Epithelial cell of esophagus (primary cell): ENCODE measurements around the gene ADCK2.

Experiments used
- DNase-seq: peaks from one replicate; pipeline ENCODE4 v3.0.0; 2010; ENCODE audit warnings: low read depth
- H3K4me3 ChIP-seq: 2 replicates; pipeline ENCODE4 v1.5.1; 2011; ENCODE audit warnings: mild to moderate bottlenecking, low read length, control low read depth
- TF ChIP-seq, protein P1 (sequence below): IDR thresholded peaks from 2 replicates; pipeline ENCODE4 v1.5.1; 2011; ENCODE audit warnings: low read depth, mild to moderate bottlenecking, low read length, control low read depth, inconsistent platforms; ENCODE audit not compliant: insufficient read depth; ENCODE audit errors: missing control alignments

ADCK2 gene

GRCh38 chr7:140631602-140632001, 41.1 kb upstream of the ADCK2 start:
- DNase-seq, result no peak
- H3K4me3 ChIP-seq, result no peak overlapping the region
- TF ChIP-seq, protein P1, sequence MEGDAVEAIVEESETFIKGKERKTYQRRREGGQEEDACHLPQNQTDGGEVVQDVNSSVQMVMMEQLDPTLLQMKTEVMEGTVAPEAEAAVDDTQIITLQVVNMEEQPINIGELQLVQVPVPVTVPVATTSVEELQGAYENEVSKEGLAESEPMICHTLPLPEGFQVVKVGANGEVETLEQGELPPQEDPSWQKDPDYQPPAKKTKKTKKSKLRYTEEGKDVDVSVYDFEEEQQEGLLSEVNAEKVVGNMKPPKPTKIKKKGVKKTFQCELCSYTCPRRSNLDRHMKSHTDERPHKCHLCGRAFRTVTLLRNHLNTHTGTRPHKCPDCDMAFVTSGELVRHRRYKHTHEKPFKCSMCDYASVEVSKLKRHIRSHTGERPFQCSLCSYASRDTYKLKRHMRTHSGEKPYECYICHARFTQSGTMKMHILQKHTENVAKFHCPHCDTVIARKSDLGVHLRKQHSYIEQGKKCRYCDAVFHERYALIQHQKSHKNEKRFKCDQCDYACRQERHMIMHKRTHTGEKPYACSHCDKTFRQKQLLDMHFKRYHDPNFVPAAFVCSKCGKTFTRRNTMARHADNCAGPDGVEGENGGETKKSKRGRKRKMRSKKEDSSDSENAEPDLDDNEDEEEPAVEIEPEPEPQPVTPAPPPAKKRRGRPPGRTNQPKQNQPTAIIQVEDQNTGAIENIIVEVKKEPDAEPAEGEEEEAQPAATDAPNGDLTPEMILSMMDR, result no peak

GRCh38 chr7:140635345-140635744, 37.4 kb upstream of the ADCK2 start:
- DNase-seq, result no peak
- TF ChIP-seq, protein P1, result no peak
- no peak overlapping the region for H3K4me3 ChIP-seq

- no peak overlapping the region for H3K4me3 ChIP-seq
- no peak for DNase-seq
- TF ChIP-seq, protein P1, result no peak
Measured at GRCh38 chr7:140635816-140636215, 36.9 kb upstream of the ADCK2 start.

DNA sequence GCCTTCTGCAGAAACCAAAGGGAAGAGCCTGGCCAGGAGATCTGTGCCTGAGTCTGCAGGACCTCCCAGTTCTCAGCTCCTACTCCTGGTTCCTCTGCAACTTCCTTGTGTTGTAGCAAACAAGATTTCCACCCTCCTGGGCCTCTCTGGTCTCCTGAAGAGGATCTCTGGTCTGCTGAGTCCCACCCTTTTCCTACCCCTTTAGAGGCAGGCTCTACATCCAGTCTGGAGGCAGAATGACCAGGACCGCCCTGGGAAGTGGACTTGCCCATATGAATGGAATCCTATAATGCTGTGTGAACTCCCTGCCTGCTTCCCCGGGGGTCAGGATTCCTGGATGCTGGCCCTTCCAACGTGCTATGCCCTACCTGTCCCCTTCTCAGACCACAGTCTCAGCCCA, 35.3 kb upstream of the ADCK2 start:
- no peak for DNase-seq
- no peak overlapping the region for H3K4me3 ChIP-seq
- TF ChIP-seq, protein P1, result no peak

DNA sequence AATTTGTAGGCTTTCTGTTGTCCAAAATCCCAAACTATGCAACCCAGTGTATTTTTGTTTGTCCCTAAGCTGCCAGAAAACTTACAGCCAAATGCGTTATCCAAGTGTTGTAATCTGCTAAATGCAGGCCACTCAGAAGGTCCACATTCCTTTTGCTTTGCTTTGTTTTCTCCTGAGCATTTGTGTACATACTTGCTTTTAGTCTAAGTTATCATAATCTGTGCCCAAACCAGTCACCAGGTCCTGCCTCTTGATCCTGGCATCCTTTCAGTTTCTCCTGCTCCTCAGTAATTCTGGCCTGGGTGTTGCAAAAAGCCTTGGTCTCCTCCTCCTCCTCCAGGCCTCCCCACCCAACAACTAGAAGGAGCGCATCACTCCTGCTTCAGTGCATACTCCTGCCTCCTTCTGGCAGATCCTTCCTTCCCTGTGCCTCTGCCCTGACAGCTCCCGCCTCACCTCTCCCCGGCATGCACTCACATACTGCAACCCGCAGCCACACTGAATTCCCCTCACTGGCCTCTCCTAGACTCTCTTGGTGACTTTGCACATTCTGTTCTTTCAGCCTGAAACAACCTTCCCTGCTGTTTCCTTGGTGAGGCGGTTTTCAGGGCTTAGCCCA, 34.5 kb upstream of the ADCK2 start:
- TF ChIP-seq, protein P1, result peak; percentile 18
- no peak overlapping the region for H3K4me3 ChIP-seq
- DNase-seq, result peak; percentile 32

- H3K4me3 ChIP-seq, result peak overlapping the region; percentile 29
- DNase-seq, result no peak
- TF ChIP-seq, protein P1, result no peak
Measured at GRCh38 chr7:140639366-140640053, 33.2 kb upstream of the ADCK2 start.
